ENCODE results near the gene MME. TPM values are rescaled to one million over a fixed set of nuclear protein-coding genes. Genes with fewer than 3 reads are reported as not detected.

Gene MME
- total and polyA plus RNA-seq, 2 of the 8 experiments (the other 6 are each of a cell fraction or from before 2014, with no cell fraction given): 5.0 to 39.6 TPM

DNA sequence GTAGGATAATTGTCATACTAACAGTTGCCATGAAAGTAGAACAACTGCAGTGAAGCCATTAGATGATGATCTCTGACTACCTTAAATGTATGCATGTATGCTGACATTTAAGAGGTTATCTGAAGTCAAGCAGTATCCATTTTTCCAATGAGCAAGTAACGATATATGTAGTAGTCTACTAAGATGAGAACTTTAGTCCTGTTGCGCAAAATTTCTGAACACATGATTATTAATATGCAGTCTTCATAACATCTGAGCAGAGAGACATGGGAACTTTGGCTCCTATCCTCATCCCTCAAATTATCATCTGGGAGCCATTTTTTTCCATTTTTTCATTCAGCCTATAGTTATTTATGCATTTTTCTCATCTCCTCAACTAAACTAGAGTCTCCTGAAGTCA is 79.2 kb downstream of the MME start:
- H3K9me3 ChIP-seq (ENCODE audit: insufficient read depth in 2 of 2, low read depth in 1 of 2, low read length in 1 of 2): no peaks in the 10 kb centered on the region
- no peak overlapping the region for H2BK20ac ChIP-seq (ENCODE audit: low read length)
- H3K9ac ChIP-seq (replicated peaks in 1 of 4; ENCODE audit: extremely low read depth in 1 of 4, low read depth in 3 of 4, low read length in 3 of 4): no peak overlapping the region
- H2BK5ac ChIP-seq (ENCODE audit: low read depth, low read length): no peak overlapping the region
- FAIRE-seq (no peak), DNase-seq (ENCODE audit: low read depth in 1 of 2, low spot score in 2 of 2) (no peak)
- no peak overlapping the region for H3K56ac ChIP-seq (replicated peaks; ENCODE audit: insufficient read length, low read depth, low read length)
- H3K79me2 ChIP-seq (ENCODE audit: control insufficient read depth in 1 of 2, insufficient read depth in 2 of 2, low read length in 2 of 2): no peaks in the 10 kb centered on the region
- H3K4me2 ChIP-seq (ENCODE audit: insufficient read depth in 1 of 2, low read depth in 2 of 2, low read length in 2 of 2): no peak overlapping the region
- H3K27me3 ChIP-seq (replicated peaks in 1 of 4; ENCODE audit: control insufficient read depth in 3 of 4, extremely low read depth in 1 of 4, insufficient read depth in 3 of 4, low read length in 3 of 4): peaks cover 0 to 1% (median 0%) of the 10 kb centered on the region in 4 experiments; a peak in 1 of 7 replicates
- ChIA-PET CTCF (ENCODE audit: partially characterized antibody) (interaction anchor here (1.0 kb wide), 1 partner anchor 164 kb away, joined by 5 read pairs; no protein-coding TSS in a partner anchor), POLR2A (ENCODE audit: partially characterized antibody) (no interaction called here)
- H3K23ac ChIP-seq (ENCODE audit: insufficient read length): no peak overlapping the region
- H2BK12ac ChIP-seq (ENCODE audit: low read depth, low read length): no peak overlapping the region
- H4K91ac ChIP-seq (replicated peaks; ENCODE audit: insufficient read length, low read length): no peak overlapping the region
- H2AFZ ChIP-seq (ENCODE audit: low read length): no peak overlapping the region
- no peaks in the 10 kb centered on the region for H4K20me1 ChIP-seq (replicated peaks in 1 of 2; ENCODE audit: control insufficient read depth in 1 of 2, insufficient read depth in 2 of 2, low read length in 2 of 2)
- H4K8ac ChIP-seq (ENCODE audit: extremely low read depth, insufficient read depth, low read length): no peak overlapping the region
- H3K14ac ChIP-seq (ENCODE audit: insufficient read length): no peak overlapping the region
- no peaks in the 10 kb centered on the region for H3K36me3 ChIP-seq (ENCODE audit: control insufficient read depth in 2 of 4, insufficient read depth in 4 of 4, low read length in 3 of 4)
- no peak overlapping the region for H3K18ac ChIP-seq (ENCODE audit: extremely low read depth, low read length)
- H2AK5ac ChIP-seq (ENCODE audit: low read depth, low read length): no peak overlapping the region
- no peak overlapping the region for H4K5ac ChIP-seq (ENCODE audit: insufficient read length, low read depth, low read length)
- no peak overlapping the region for H2BK120ac ChIP-seq (replicated peaks; ENCODE audit: low read depth, low read length)
- TF ChIP-seq SP1 (IDR thresholded peaks at IDR 0.05; ENCODE audit: low read depth, low read length) (no peak), BACH1 (IDR thresholded peaks at IDR 0.05; ENCODE audit: low read length) (no peak), GABPA (IDR thresholded peaks at IDR 0.05; ENCODE audit: borderline replicate concordance, insufficient read depth, low read length) (no peak), POLR2AphosphoS5 (IDR thresholded peaks at IDR 0.05; ENCODE audit: low read depth, low read length) (no peak), CREB1 (IDR thresholded peaks at IDR 0.05) (no peak), TAF7 (optimal IDR thresholded peaks at IDR 0.05; ENCODE audit: borderline replicate concordance, low read depth, low read length) (no peak), FOSL1 (IDR thresholded peaks at IDR 0.05; ENCODE audit: insufficient read depth, low read depth, low read length) (no peak), PHF8 (conservative IDR thresholded peaks at IDR 0.05; ENCODE audit: low read depth, low read length) (no peak), MAFK (IDR thresholded peaks at IDR 0.05; ENCODE audit: low read depth, low read length) (no peak), JUN (IDR thresholded peaks at IDR 0.05; ENCODE audit: low read depth, low read length) (no peak)
- TF ChIP-seq, protein P1, sequence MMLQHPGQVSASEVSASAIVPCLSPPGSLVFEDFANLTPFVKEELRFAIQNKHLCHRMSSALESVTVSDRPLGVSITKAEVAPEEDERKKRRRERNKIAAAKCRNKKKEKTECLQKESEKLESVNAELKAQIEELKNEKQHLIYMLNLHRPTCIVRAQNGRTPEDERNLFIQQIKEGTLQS (IDR thresholded peaks at IDR 0.05; ENCODE audit: insufficient read depth, low read depth, low read length): no peak
- no peak overlapping the region for H3K27ac ChIP-seq (ENCODE audit: low read depth, low read length)
- no peaks in the 10 kb centered on the region for H3K23me2 ChIP-seq (ENCODE audit: low read depth, low read length)
- no peak overlapping the region for H3K4me3 ChIP-seq (ENCODE audit: extremely low read depth in 1 of 4, insufficient read depth in 2 of 4, low read depth in 3 of 4, low read length in 4 of 4)
- WGBS, 2 experiments (ENCODE audit: extremely low coverage in 1 of 2, insufficient coverage in 1 of 2, insufficient read length in 1 of 2, insufficient replicate concordance in 2 of 2, low coverage in 1 of 2, low lambda C conversion rate in 2 of 2, missing lambda C conversion rate in 1 of 2): 90% methylated on average over 2 of the region's 2 CpGs; no CpG with 5 or more reads in 1 of the 2 experiments
- no peak overlapping the region for H2BK15ac ChIP-seq (ENCODE audit: low read length)
- no peaks in the 10 kb centered on the region for H3K79me1 ChIP-seq (ENCODE audit: low read depth, low read length)
- H3K4me1 ChIP-seq (replicated peaks in 1 of 4; ENCODE audit: control insufficient read depth in 3 of 4, insufficient read depth in 4 of 4, low read length in 3 of 4): no peaks in the 10 kb centered on the region
- no peak overlapping the region for H3K4ac ChIP-seq (replicated peaks; ENCODE audit: insufficient read length, low read depth, low read length)

Measured in H1 (cell line).